GM19468 (cell line): ENCODE data around the gene FLNC.

ENCODE experiments used
- ATAC-seq: cut with Tn5 transposase; IDR thresholded peaks from one replicate; pipeline ENCODE4 v1.9.1; 2021; ENCODE audit warnings: mild to moderate bottlenecking, moderate library complexity, moderate number of reproducible peaks; ENCODE audit not compliant: unreplicated experiment; ENCODE audit errors: extremely low read depth

Gene FLNC

DNA sequence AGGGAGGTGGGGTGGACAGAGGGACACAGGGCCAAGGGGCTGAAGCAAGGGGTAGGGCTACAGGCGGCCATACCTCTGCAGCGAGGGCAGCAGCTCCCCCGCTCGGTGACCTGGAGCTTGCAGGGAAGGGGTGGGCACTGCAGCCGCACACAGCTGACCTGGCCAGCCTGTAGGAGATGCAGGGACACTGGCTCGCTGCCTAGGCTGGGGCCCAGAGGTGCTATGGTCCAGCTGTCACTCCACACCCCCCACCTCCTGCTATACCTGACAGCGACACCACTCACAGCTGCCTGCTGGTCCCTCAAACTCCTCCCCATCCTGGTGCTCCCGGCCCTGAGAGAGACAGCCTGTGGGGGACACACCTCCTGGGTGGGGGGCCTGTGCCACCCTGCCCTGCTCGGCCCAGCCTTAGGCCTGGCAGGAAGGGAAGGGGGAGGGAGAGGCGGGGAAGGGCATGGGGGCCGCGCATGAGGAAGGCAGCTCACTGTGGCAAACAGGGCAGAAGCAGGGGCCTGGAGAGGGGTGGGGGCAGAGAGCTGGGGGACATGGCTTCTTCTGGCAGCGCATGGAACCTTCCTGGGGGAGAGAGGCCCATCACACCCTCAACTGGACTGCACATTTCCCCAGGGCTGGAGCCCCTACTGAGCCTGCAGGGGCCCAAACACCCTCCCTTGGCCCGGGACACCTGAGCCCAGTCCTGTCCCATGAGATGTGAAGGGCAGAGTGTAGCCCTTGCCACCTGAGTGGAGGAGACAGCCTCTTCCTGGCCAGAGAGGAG lies 56.4 kb downstream of the FLNC start:
- no peak for ATAC-seq

DNA sequence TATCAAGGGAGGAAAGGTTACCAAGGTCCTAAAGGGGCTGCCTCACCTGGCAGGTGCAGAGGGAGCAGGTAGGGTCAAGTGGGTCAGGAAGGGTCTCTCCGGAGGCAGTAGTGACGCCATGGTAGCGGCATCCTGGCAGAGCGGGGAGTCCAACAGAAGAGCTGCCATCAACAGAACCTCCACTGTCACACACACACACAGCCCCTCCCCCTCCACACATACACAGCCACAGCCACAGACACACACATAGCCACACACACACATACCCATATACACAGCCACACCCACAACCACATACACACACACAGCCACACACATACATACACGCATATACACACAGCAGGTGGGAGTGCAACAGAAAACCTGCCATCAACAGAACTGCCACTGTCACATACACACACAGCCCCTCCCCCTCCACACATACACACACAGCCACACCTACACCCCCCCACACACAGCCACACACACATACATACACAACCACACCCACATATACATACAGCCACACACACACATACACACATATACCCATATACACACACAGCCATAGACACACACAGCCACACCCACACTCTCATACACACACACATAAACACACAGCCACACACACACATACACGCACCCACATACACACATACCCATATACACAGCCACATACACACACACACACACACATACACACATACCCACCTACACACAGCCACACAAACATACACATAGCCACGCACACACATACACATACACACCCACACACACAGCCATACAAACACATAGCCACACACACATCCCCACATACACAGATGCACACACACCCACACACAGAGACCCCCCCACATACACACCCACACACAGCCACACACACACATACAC lies 57.2 kb downstream of the FLNC start:
- no peak for ATAC-seq

DNA sequence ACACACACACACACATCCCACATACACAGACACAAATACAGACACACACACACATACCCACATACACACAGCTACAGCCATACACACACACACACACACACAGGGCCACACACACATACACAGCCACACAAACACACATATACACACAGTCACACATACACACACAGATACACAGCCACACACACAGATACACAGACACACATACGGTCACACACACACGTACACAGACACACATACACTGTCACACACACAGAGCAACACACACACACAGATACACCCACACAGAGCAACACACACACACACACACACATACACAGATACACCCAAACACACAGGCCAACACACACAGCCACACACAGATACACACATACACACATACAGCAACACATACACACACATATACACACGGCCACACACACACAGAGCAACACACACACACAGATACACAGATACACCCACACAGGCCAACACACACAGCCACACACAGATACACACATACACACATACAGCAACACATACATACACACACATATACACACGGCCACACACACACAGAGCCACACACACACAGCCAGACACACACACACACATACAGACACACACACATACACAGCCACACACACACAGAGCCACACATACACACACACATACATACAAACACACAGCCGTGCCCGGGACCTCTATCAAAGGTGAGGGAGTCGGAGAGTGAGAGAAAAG lies 58.0 kb downstream of the FLNC start:
- ATAC-seq, result no peak

- no peak for ATAC-seq
These were observed 58.5 kb downstream of the FLNC start for GRCh38 chr7:128888756-128889095.

DNA sequence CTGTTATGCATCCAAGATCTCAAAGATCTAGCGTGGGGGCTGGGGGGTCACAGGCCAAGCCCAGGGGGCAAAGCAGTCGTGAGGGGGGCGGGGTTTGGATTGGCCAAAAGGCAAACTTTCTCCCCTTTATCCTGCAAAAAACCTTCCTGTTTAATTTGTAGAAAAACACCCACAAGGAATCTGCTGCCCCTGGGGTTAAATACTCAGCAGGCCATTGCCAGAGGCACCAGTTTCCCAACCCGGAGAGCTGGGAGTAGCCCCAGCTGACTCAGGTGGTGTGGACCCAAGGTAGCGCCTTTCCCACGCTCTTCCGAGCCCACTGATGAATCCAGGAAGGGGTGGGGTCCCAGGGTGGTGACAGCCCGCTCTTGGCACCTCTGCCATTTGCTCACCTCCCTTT lies 58.9 kb downstream of the FLNC start:
- no peak for ATAC-seq

- ATAC-seq, result no peak
These were observed 60.3 kb downstream of the FLNC start for GRCh38 chr7:128890306-128891109.

GRCh38 chr7:128891110-128891941 lies 61.1 kb downstream of the FLNC start:
- ATAC-seq, result no peak

DNA sequence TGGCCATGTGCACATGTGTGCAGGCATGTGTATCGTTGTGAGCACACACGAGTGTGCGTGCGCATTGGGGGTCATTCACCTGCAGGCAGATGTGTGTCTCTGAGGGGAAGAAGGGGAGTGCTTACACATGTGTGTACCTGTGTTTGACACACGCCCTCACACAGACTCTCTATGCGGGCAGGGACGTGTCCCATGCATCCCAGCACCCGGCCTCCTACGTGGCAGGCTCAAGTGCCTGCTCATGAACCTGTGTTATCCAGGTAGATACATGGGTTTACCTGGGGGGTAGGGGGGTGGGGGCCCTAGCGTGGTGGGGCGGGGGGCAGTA lies 61.7 kb downstream of the FLNC start:
- ATAC-seq, result no peak

GRCh38 chr7:128892521-128893250 lies 62.5 kb downstream of the FLNC start:
- no peak for ATAC-seq

GRCh38 chr7:128893251-128894100 lies 63.3 kb downstream of the FLNC start:
- ATAC-seq, result no peak

DNA sequence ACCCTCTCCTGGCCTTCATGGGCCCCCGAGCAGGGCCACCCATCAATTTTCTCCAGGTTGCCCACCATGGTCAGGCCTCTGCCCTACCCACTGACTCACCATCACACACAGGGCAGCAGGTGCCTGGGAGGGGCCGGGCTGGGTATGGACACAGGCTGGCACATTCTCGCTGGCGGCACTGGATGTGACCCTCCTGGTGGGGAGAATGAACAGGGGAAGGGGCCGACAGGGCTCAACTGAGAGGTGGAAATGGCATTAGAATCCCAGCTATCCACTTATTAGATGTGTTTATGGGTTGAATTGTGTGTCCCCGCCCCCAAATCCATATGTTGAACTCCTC lies 63.9 kb downstream of the FLNC start:
- ATAC-seq, result no peak

- ATAC-seq, result no peak
These were observed 65.1 kb downstream of the FLNC start for GRCh38 chr7:128895320-128895719.

DNA sequence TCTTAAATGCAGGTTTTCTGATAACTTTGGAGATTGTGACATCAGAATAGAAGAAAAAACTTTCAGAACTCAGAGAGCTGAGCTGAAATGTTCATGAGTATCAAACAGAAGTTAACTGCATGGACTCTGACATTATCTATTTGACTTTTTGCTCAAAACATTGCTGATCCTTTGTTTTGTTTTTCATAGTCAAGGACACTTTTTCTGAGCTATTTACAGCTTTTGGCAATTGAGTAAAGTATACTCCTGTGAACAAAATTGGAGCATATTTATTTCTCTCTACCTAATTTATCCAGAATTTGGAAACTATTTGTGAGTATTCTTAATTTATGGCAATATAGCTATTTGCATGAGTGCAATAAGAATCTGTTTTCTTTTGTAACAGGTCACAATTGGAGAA lies 69.2 kb downstream of the FLNC start:
- ATAC-seq, result no peak

- no peak for ATAC-seq
These were observed 70.0 kb downstream of the FLNC start for GRCh38 chr7:128900237-128900636.

DNA sequence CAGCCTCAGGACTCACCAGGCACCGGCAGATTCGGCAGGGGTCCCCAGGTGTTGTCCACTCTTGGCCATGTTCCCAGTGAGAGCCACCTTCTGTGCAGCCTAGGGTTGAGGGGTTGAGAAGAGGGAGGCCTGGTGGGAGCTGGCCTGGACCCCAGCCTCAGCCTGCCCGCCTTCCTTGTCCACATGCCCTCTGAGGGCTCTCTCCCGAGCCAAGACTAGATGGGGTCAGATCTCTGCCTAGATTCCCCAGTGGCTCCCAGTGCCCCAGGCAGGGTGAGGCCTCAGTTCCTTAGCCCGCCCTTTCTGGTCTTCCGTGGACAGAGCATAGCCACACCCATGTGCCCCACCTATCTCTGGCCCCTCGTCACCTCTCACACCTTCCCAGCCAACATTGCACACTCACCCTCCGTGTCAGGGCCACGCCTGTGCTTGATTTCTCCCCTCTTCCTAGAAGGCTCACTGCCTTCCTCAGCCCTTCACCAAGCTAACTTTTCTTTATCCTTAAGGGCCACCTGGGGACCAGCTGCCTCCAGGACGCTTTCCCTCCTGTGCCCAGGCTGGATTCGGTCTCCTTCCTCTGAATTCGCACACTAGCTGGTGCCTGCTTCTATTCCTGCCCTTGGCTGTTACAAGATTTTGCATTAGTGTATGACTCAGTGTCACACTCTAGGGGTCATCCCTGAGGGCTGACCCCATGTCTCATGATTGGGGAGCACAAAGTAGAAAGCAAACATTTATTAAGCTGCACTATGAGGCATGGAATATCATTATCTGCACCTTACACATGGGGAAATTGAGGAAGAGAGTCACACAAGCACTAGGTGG lies 72.8 kb downstream of the FLNC start:
- no peak for ATAC-seq

DNA sequence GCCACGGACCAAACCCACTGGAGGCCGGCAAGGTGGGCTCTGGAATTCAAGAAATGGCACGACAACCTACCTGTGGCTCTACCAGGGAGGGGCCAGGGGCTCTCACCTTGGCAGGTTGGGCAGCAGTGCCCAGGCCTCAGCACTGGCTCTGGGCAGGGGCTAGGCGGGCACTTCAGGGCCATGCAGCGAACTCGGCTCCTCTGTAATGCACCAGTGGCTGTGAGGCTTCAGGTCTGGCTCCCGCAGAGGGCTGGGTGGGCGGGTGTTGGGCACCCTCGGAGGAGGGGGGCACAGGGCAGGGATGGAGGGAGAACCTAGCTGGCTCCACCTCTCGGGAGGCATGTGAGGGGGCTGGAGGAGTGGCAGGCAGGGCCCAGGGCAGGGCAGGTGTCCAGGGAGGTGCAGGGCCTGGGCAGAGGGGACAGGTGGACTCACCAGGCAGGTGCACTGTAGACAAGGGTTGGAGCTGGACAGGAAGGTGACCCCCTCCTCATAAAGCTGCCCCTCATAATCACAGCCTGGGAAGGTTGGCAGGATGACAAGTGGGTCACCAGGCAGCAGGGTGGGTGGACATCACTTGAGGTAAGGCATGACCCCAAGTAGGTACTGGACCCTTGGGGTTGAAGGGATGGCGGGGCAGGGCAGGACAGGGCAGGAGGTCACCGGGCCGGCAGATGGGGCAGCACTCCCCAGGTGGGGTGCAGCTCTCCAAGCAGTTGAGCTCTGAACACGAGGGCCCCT lies 73.6 kb downstream of the FLNC start:
- no peak for ATAC-seq
